Pancreas (tissue), 10 donors: ENCODE results near the gene CBFA2T3. TPM values are rescaled to one million over a fixed set of nuclear protein-coding genes. Genes with fewer than 3 reads are reported as not detected.

Experiments used
- ATAC-seq, 4 donors: fragments of 200-7000 bp; cut with Tn5 transposase; one replicate each; pipeline versions ENCODE4 v1.8.0 to v1.9.1; 2020; ENCODE audit warnings: mild to moderate bottlenecking in 4 of 4, moderate library complexity in 4 of 4
- DNase-seq, 6 donors: peaks; one replicate each; pipeline ENCODE4 v3.0.0-alpha.2; 2020
- FAIRE-seq: peaks from 2 replicates; lab custom pipeline; 2012; peaks lifted over from hg19 to GRCh38; lab: Jason Lieb, UNC
- H3K27ac ChIP-seq, 4 donors: fragments of 200-600 bp; sonication (generic); 1 replicate in 3 of 4; 2 replicates in 1 of 4; pipeline versions ENCODE4 v1.5.0 to v1.8.0; 2020
- H3K27me3 ChIP-seq, 4 donors: fragments of 200-600 bp; one replicate each; pipeline ENCODE4 v1.8.0; 2021
- H3K36me3 ChIP-seq, 3 donors: fragments of 200-600 bp; sonication (generic) in 1 of 3; one replicate each; pipeline versions ENCODE4 v1.5.0 to v1.8.0; 2020 to 2021
- H3K4me1 ChIP-seq, 3 donors: fragments of 200-600 bp; one replicate each; pipeline ENCODE4 v1.8.0; 2021
- H3K4me3 ChIP-seq, 4 donors: fragments of 200-600 bp; sonication (generic) in 2 of 4; one replicate each; pipeline versions ENCODE4 v1.5.0 to v1.8.0; 2020 to 2021
- H3K9me3 ChIP-seq, 4 donors: fragments of 200-600 bp; one replicate each; pipeline ENCODE4 v1.8.0; 2021
- WGBS, 2 donors: extraction: QIAGEN DNeasy Blood & Tissue Kit; methylation state at CpG; one replicate each; pipeline ENCODE4 v1.1.7; 2013; 5-methylcytosine and 5-hydroxymethylcytosine counted together
- intact Hi-C, 3 donors: fragments of 100-400 bp; cut with DNase I; formaldehyde crosslinking; loops; one replicate each; pipeline versions ENCODE4 v1.11.1 to v1.14.2; 2022
- polyA plus RNA-seq, 2 donors: library from polyadenylated mRNA; stranded (reverse); fragments of 200-250 nt; gene quantifications; one replicate each; pipeline ENCODE4 v1.2.3, GENCODE V29; 2013
- total RNA-seq, 6 donors: library from RNA; stranded (reverse); fragmentation: NEBNext Ultra II Directional in 4 of 6; extraction: Animal tissue kit (Norgen Biotek cat#: 25700) in 4 of 6; gene quantifications; one replicate each; pipeline versions ENCODE4 v1.2.1 to v1.2.4, GENCODE V29; 2021 to 2023
- TF ChIP-seq, protein P1 (sequence below), 4 donors: fragments of 200-600 bp; sonication (generic) in 3 of 4; IDR thresholded peaks; one replicate each; pipeline versions ENCODE4 v1.5.0 to v1.8.0; 2021; ENCODE audit warnings: antibody characterized with exemption in 4 of 4
- donor health status: healthy with polysubstance abuse.
- donor health status: DM: no; HTN: no; CAD: no; lungs with moderate emphysema.
- donor health status: DM: no; HTN: no; CAD: no.
- donor health status: control.
- donor health status: control.
- donor health status: Bipolar disorder and iron deficiency.
- donor health status: DM: yes; HTN: yes; CAD: no.
- donor health status: DM: no; HTN: no; CAD: no.
- donor health status: DM: no; HTN: no; CAD: no.
- donor health status: DM: yes; HTN: yes; CAD: no.

CBFA2T3 gene
- total and polyA plus RNA-seq, 8 donors: 8.7 to 27.0 (median 21.9) TPM

DNA sequence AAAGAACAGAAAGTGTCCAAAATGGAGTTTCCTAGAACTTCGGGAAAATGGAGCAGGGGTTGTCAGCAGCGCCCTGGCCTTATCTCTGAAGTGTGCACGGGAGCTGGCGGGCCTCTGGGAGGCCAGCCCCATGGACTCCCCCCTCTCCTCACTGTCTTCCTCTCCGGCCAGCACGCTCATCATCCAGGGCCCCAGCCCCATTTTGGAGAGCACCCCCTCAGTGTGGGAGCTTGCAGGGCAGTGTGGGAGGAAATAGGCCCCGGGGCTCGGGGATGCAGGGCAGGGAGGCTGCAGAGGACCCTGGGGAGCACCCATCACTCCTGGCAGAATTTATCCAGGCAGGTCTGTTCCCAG, 105.7 kb downstream of the CBFA2T3 start:
- intact Hi-C loops: no loop called here
- no peak for FAIRE-seq
- peak; percentile 12 to 21 (median 16) for ATAC-seq

DNA sequence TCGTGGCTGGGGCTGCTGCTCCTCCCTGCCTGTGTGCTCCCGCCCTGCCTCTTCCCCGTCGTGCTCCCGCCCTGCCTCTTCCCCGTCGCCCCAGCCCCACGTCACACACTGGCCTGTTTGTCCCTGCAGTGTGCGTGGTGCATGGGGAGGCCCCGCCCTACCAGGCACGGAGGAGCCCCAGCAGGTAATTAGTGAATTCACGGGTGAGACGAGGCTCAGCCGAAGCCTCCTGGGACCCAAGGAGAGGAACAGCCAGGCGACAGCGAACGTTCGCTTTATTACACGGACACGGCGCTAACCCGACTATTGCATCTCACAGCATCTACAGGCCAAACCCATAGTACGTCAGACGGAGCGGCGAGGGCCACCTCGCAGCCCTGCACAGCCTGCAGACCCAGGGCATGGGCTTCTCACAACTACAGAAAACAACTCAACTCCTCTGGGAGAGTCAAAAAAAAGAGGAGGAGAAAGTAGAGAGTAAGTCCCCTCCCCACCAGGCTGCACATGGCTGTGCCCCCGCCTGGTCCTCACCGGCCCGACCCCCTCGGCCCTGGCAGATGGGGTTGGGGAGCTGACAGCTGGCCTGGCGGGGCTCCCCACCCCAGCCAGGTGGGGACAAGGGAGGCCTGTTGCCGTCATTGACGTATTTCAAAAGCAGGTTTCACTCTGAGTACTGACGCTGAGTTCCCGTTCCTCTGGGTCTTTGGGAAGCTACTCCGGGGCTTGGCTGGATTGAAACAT, 106.2 kb downstream of the CBFA2T3 start:
- intact Hi-C loops: no loop called here
- H3K9me3 ChIP-seq: no peaks in the 10 kb centered on the region
- no peak overlapping the region for H3K4me3 ChIP-seq
- 31 to 35% methylated on average over 35 to 37 of the region's 37 CpGs for WGBS, 2 donors
- no peak overlapping the region for H3K27ac ChIP-seq
- ATAC-seq (peak in 3 of 4 donors; percentile 27 to 54 (median 28)), FAIRE-seq (no peak), DNase-seq (no peak)
- TF ChIP-seq, protein P1, sequence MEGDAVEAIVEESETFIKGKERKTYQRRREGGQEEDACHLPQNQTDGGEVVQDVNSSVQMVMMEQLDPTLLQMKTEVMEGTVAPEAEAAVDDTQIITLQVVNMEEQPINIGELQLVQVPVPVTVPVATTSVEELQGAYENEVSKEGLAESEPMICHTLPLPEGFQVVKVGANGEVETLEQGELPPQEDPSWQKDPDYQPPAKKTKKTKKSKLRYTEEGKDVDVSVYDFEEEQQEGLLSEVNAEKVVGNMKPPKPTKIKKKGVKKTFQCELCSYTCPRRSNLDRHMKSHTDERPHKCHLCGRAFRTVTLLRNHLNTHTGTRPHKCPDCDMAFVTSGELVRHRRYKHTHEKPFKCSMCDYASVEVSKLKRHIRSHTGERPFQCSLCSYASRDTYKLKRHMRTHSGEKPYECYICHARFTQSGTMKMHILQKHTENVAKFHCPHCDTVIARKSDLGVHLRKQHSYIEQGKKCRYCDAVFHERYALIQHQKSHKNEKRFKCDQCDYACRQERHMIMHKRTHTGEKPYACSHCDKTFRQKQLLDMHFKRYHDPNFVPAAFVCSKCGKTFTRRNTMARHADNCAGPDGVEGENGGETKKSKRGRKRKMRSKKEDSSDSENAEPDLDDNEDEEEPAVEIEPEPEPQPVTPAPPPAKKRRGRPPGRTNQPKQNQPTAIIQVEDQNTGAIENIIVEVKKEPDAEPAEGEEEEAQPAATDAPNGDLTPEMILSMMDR (IDR thresholded peaks at IDR 0.05): no peak
- H3K27me3 ChIP-seq: no peaks in the 10 kb centered on the region
- no peaks in the 10 kb centered on the region for H3K36me3 ChIP-seq
- H3K4me1 ChIP-seq: no peaks in the 10 kb centered on the region

More for the DNA sequence above, 105.7 kb downstream of the CBFA2T3 start:
- no peaks in the 10 kb centered on the region for H3K4me1 ChIP-seq
- WGBS, 2 donors: 14 to 18% methylated on average over 8 of the region's 8 CpGs
- H3K9me3 ChIP-seq: no peaks in the 10 kb centered on the region
- no peak for DNase-seq
- H3K36me3 ChIP-seq: no peaks in the 10 kb centered on the region
- TF ChIP-seq, protein P1 (IDR thresholded peaks at IDR 0.05): no peak
- H3K27ac ChIP-seq: no peak overlapping the region
- no peak overlapping the region for H3K4me3 ChIP-seq
- no peaks in the 10 kb centered on the region for H3K27me3 ChIP-seq

DNA sequence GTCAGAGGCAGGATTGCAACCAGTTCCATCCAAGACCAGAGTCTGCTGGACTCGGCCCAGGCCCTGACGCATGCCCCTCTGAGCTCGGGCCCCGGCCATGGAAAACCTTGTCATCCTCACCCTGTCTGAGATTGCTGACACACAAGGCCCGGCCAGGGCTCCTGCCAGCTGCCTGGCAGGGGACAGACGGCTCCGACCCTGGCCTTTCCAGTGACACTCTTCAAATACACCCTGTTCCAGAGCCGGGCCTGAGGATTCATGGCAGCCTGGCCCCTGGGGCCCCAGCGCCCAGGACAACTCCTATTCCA, 107.4 kb downstream of the CBFA2T3 start:
- TF ChIP-seq, protein P1 (IDR thresholded peaks at IDR 0.05): no peak
- Histone ChIP-seq H3K27me3 (no peaks in the 10 kb centered on the region), H3K4me3 (no peak overlapping the region), H3K4me1 (no peaks in the 10 kb centered on the region), H3K36me3 (no peaks in the 10 kb centered on the region), H3K9me3 (no peaks in the 10 kb centered on the region), H3K27ac (no peak overlapping the region)
- DNase-seq (no peak), ATAC-seq (no peak), FAIRE-seq (no peak)
- 62 to 76% methylated on average over 9 of the region's 9 CpGs for WGBS, 2 donors
- intact Hi-C loops: no loop called here

DNA sequence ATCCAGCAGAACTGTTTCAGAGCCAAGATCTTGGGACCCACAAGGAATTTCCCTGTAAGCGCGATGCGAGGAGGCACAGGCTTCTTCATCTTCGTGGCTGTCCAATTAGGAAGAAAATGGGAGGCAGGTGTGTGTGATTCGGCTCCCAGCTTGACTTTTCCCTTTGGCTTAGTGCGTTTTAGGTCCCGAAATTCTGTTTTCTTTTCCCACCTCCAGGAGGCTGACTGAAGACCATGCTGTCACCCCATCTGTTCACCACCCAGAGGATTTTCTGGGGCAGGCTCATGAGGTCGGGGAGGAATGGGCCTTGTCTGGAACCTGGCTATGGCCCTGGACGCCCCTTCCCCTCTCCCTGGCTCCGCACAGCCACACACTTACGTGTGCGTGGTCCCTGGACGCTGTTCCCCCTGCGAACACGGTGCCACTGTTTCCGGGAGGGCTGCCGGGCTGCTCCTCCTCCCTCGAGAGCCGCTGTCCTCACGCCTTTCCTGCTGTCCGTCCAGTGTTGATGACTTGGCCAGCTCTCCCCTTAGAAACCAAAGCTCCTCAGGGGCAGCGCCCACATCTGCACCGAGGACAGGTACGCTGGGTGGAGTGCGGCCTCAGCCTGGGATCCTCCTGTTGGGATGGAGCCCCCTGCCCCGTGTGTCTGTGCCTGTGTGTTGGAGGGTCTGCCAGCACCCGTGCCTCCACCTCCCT, 107.9 kb downstream of the CBFA2T3 start:
- 79 to 81% methylated on average over 25 to 27 of the region's 27 CpGs for WGBS, 2 donors

More for the DNA sequence above, 107.9 kb downstream of the CBFA2T3 start:
- no peaks in the 10 kb centered on the region for H3K36me3 ChIP-seq
- TF ChIP-seq, protein P1 (IDR thresholded peaks at IDR 0.05): no peak
- FAIRE-seq (no peak), DNase-seq (no peak), ATAC-seq (no peak)
- no peaks in the 10 kb centered on the region for H3K9me3 ChIP-seq
- no peaks in the 10 kb centered on the region for H3K27me3 ChIP-seq
- no peak overlapping the region for H3K27ac ChIP-seq
- H3K4me1 ChIP-seq: no peaks in the 10 kb centered on the region
- H3K4me3 ChIP-seq: no peak overlapping the region
- intact Hi-C loops: no loop called here
